H1 (cell line): ENCODE results near the gene CDR2L. TPM values are rescaled to one million over a fixed set of nuclear protein-coding genes. Genes with fewer than 3 reads are reported as not detected.
"Not testable (repeated sequence)": the region's sequence is repeated elsewhere in the genome, so short reads cannot be mapped to it uniquely, and the experiment has no call there.

Experiments used
- CTCF ChIA-PET: fragments of 300-600 bp; sonication (Branson Sonifier 250); formaldehyde crosslinking; loops from one replicate; lab custom pipeline; 2021; ENCODE audit not compliant: partially characterized antibody; lab: Charles Lee
- POLR2A ChIA-PET: fragments of 300-600 bp; sonication (Branson Sonifier 250); formaldehyde crosslinking; loops from one replicate; lab custom pipeline; 2021; ENCODE audit warnings: inconsistent platforms; ENCODE audit not compliant: partially characterized antibody; lab: Charles Lee
- DNase-seq, 2 experiments: peaks; one replicate each; pipeline versions ENCODE4 v3.0.0 to v3.0.0-alpha.2; 2010 to 2022; ENCODE audit warnings: low spot score in 2 of 2, low read depth in 1 of 2, mixed read lengths in 1 of 2
- FAIRE-seq: peaks from 2 replicates; lab custom pipeline; 2011; peaks lifted over from hg19 to GRCh38; lab: Jason Lieb, UNC
- H2AFZ ChIP-seq: 2 replicates; pipeline ENCODE4 v1.8.1; 2012; ENCODE audit warnings: low read length, inconsistent platforms
- H2AK5ac ChIP-seq: 2 replicates; pipeline ENCODE4 v1.6.1; 2013; ENCODE audit warnings: low read depth, low read length
- H2BK120ac ChIP-seq: replicated peaks from 2 replicates; pipeline ENCODE3; 2013; ENCODE audit warnings: low read depth, low read length, inconsistent platforms
- H2BK12ac ChIP-seq: 2 replicates; pipeline ENCODE4 v1.6.1; 2013; ENCODE audit warnings: low read depth, low read length
- H2BK15ac ChIP-seq: 2 replicates; pipeline ENCODE4 v1.6.1; 2013; ENCODE audit warnings: low read length
- H2BK20ac ChIP-seq: 2 replicates; pipeline ENCODE4 v1.6.1; 2013; ENCODE audit warnings: low read length
- H2BK5ac ChIP-seq: 2 replicates; pipeline ENCODE4 v1.6.1; 2013; ENCODE audit warnings: low read depth, low read length
- H3K14ac ChIP-seq: 2 replicates; pipeline ENCODE4 v1.6.1; 2013; ENCODE audit warnings: inconsistent platforms; ENCODE audit not compliant: insufficient read length
- H3K18ac ChIP-seq: 2 replicates; pipeline ENCODE4 v1.6.1; 2013; ENCODE audit warnings: low read length; ENCODE audit errors: extremely low read depth
- H3K23ac ChIP-seq: 2 replicates; pipeline ENCODE4 v1.6.1; 2013; ENCODE audit warnings: inconsistent platforms; ENCODE audit not compliant: insufficient read length
- H3K23me2 ChIP-seq: 2 replicates; pipeline ENCODE4 v1.6.1; 2013; ENCODE audit warnings: low read depth, low read length
- H3K27ac ChIP-seq: 2 replicates; pipeline ENCODE4 v1.6.1; 2011; ENCODE audit warnings: low read depth, low read length, inconsistent platforms
- H3K27me3 ChIP-seq, 4 experiments: replicated peaks in 1 of 4; 1 replicate in 1 of 4; 2 replicates in 3 of 4; pipeline versions ENCODE4 v1.6.1 to v1.8.1; 2011 to 2013; ENCODE audit warnings: low read length in 3 of 4, mild to moderate bottlenecking in 3 of 4, inconsistent platforms in 2 of 4, mixed read lengths in 2 of 4, moderate library complexity in 1 of 4; ENCODE audit not compliant: control insufficient read depth in 3 of 4, insufficient read depth in 3 of 4; ENCODE audit errors: extremely low read depth in 1 of 4
- H3K36me3 ChIP-seq, 4 experiments: 2 replicates each; pipeline versions ENCODE4 v1.6.1 to v1.8.1; 2011 to 2013; ENCODE audit warnings: mild to moderate bottlenecking in 4 of 4, low read length in 3 of 4, moderate library complexity in 2 of 4, control low read depth in 1 of 4, inconsistent platforms in 1 of 4; ENCODE audit not compliant: insufficient read depth in 4 of 4, control insufficient read depth in 2 of 4
- H3K4ac ChIP-seq: replicated peaks from 2 replicates; pipeline ENCODE3; 2013; ENCODE audit warnings: low read length, low read depth, mixed read lengths, inconsistent platforms; ENCODE audit not compliant: insufficient read length
- H3K4me1 ChIP-seq, 4 experiments: replicated peaks in 1 of 4; 1 replicate in 1 of 4; 2 replicates in 3 of 4; pipeline versions ENCODE4 v1.6.1 to v1.8.1; 2011 to 2013; ENCODE audit warnings: low read length in 3 of 4, inconsistent platforms in 2 of 4, mixed read lengths in 1 of 4; ENCODE audit not compliant: insufficient read depth in 4 of 4, control insufficient read depth in 3 of 4
- H3K4me2 ChIP-seq, 2 experiments: 2 replicates each; pipeline versions ENCODE4 v1.6.1 to v1.8.1; 2011 to 2013; ENCODE audit warnings: low read depth in 2 of 2, low read length in 2 of 2, control low read depth in 1 of 2, inconsistent platforms in 1 of 2, mild to moderate bottlenecking in 1 of 2; ENCODE audit not compliant: insufficient read depth in 1 of 2
- H3K4me3 ChIP-seq, 4 experiments: fragments of 200-600, 300-600 bp in 1 of 4; sonication (generic), shearing (Covaris generic), sonication (Bioruptor Twin) in 1 of 4; 2 replicates each; pipeline versions ENCODE4 v1.5.1 to v1.8.1; 2011 to 2016; ENCODE audit warnings: low read length in 4 of 4, low read depth in 3 of 4, control low read depth in 2 of 4, inconsistent platforms in 2 of 4, mild to moderate bottlenecking in 2 of 4, mixed read lengths in 1 of 4, moderate library complexity in 1 of 4; ENCODE audit not compliant: insufficient read depth in 2 of 4; ENCODE audit errors: extremely low read depth in 1 of 4
- H3K56ac ChIP-seq: replicated peaks from 2 replicates; pipeline ENCODE3; 2013; ENCODE audit warnings: low read depth, mild to moderate bottlenecking, mixed read lengths, low read length, inconsistent platforms; ENCODE audit not compliant: insufficient read length
- H3K79me1 ChIP-seq: 2 replicates; pipeline ENCODE4 v1.6.1; 2013; ENCODE audit warnings: low read depth, low read length, control low read depth
- H3K79me2 ChIP-seq, 2 experiments: 2 replicates each; pipeline versions ENCODE4 v1.6.1 to v1.8.1; 2012 to 2013; ENCODE audit warnings: low read length in 2 of 2, mild to moderate bottlenecking in 2 of 2, inconsistent platforms in 1 of 2; ENCODE audit not compliant: insufficient read depth in 2 of 2, control insufficient read depth in 1 of 2
- H3K9ac ChIP-seq, 4 experiments: replicated peaks in 1 of 4; 1 replicate in 1 of 4; 2 replicates in 3 of 4; pipeline versions ENCODE4 v1.6.1 to v1.8.1; 2011 to 2013; ENCODE audit warnings: low read depth in 3 of 4, low read length in 3 of 4, control low read depth in 2 of 4, mild to moderate bottlenecking in 2 of 4, moderate library complexity in 2 of 4, inconsistent platforms in 1 of 4; ENCODE audit errors: extremely low read depth in 1 of 4
- H3K9me3 ChIP-seq, 2 experiments: 2 replicates each; pipeline versions ENCODE4 v1.6.1 to v1.8.1; 2012 to 2013; ENCODE audit warnings: mild to moderate bottlenecking in 2 of 2, moderate library complexity in 2 of 2, control low read depth in 1 of 2, inconsistent platforms in 1 of 2, low read depth in 1 of 2, low read length in 1 of 2, mixed read lengths in 1 of 2; ENCODE audit not compliant: insufficient read depth in 2 of 2
- H4K20me1 ChIP-seq, 2 experiments: replicated peaks in 1 of 2; 2 replicates each; pipeline versions ENCODE3 to v1.8.1; 2011 to 2013; ENCODE audit warnings: inconsistent platforms in 2 of 2, low read length in 2 of 2, mild to moderate bottlenecking in 1 of 2; ENCODE audit not compliant: insufficient read depth in 2 of 2, control insufficient read depth in 1 of 2
- H4K5ac ChIP-seq: 2 replicates; pipeline ENCODE4 v1.6.1; 2013; ENCODE audit warnings: low read length, low read depth, mixed read lengths, inconsistent platforms; ENCODE audit not compliant: insufficient read length
- H4K8ac ChIP-seq: 2 replicates; pipeline ENCODE4 v1.8.0; 2013; ENCODE audit warnings: mild to moderate bottlenecking, moderate library complexity, low read length, inconsistent platforms; ENCODE audit not compliant: insufficient read depth; ENCODE audit errors: extremely low read depth
- H4K91ac ChIP-seq: replicated peaks from 2 replicates; pipeline ENCODE3; 2013; ENCODE audit warnings: low read length, mixed read lengths, inconsistent platforms; ENCODE audit not compliant: insufficient read length
- WGBS, 2 experiments: shearing (Covaris generic) in 1 of 2; methylation state at CpG; one replicate each; pipeline versions ENCODE4 v1.1.6 to v1.1.7; 2013 to 2015; ENCODE audit warnings: low lambda C conversion rate in 2 of 2, mixed read lengths in 2 of 2, inconsistent platforms in 1 of 2, low coverage in 1 of 2, missing lambda C conversion rate in 1 of 2; ENCODE audit not compliant: insufficient replicate concordance in 2 of 2, insufficient coverage in 1 of 2, insufficient read length in 1 of 2; ENCODE audit errors: extremely low coverage in 1 of 2, missing lambda C conversion rate in 1 of 2; 5-methylcytosine and 5-hydroxymethylcytosine counted together
- polyA plus RNA-seq, 7 experiments: library from polyadenylated mRNA; depleted of rRNA in 3 of 7; stranded (reverse) in 5 of 7; unstranded in 2 of 7; fragments of >200 nt in 5 of 7; fragments of 200-250 nt in 2 of 7; gene quantifications; 1 replicate in 5 of 7; 2 replicates in 1 of 7; 4 replicates in 1 of 7; pipeline versions ENCODE4 v1.2.1 to v1.2.3, GENCODE V29; 2011 to 2013; ENCODE audit warnings: missing spikeins in 2 of 7, mixed read lengths in 2 of 7
- total RNA-seq: library from RNA; stranded (reverse); fragmentation: NEBNext Ultra II Directional; extraction: Animal tissue kit (Norgen Biotek cat#: 25700); gene quantifications from 2 replicates; pipeline ENCODE4 v1.2.1, GENCODE V29; 2021

The CDR2L gene
- total and polyA plus RNA-seq, 2 of the 8 experiments (the other 6 are each of a cell fraction or from before 2014, with no cell fraction given), result 20.4 to 38.1 TPM

DNA sequence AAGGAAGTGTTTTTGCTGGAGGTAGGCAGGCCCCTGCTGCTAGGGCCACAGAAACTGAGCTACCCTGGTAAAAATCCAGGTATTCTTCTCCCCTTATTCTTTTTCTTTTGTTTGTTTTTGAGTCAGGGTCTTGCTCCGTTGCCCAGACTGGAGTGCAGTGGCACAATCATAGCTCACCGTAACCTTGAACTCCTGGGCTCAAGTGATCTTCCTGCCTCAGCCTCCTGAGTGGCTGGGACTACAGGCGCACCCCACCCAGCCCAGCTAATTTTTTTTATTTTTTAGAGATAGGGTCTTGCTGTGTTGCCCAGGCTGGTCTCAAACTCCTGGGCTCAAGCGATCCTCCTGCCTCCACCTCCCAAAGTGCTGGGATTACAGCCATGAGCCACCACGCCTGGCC is 17.9 kb upstream of the CDR2L start:
- not testable (repeated sequence) for H2AK5ac ChIP-seq, H3K14ac ChIP-seq, H2BK120ac ChIP-seq, H3K9ac ChIP-seq, H2BK15ac ChIP-seq, H4K20me1 ChIP-seq, H4K5ac ChIP-seq, DNase-seq, H3K56ac ChIP-seq, FAIRE-seq, H2AFZ ChIP-seq, H3K23ac ChIP-seq, H2BK12ac ChIP-seq, H3K4me3 ChIP-seq, H3K36me3 ChIP-seq, H4K91ac ChIP-seq, H3K4me2 ChIP-seq, H3K79me2 ChIP-seq, H3K27ac ChIP-seq, H3K9me3 ChIP-seq, H3K79me1 ChIP-seq, H2BK5ac ChIP-seq, H4K8ac ChIP-seq, H3K4ac ChIP-seq, H3K18ac ChIP-seq, H2BK20ac ChIP-seq
- Histone ChIP-seq H3K4me1 (peaks cover 0 to 15% (median 9%) of the 10 kb centered on the region in 4 experiments; a peak in 6 of 7 replicates), H3K23me2 (peaks cover 13% of the 10 kb centered on the region; the same call in 1 of the 2 replicates), H3K27me3 (peaks cover 15 to 35% (median 32%) of the 10 kb centered on the region in 4 experiments)
- WGBS, 2 experiments, result 84% methylated on average over 5 of the region's 5 CpGs; no CpG with 5 or more reads in 1 of the 2 experiments
- CTCF ChIA-PET, result interaction anchor here (0.7 to 19.8 kb wide), 8 partner anchors 7 to 720 kb away, joined by 3 to 345 read pairs (median 7); partner anchors contain the start of genes MRPL58 and OTOP2
- POLR2A ChIA-PET, result interaction anchor here (0.6 to 6.5 kb wide), 4 partner anchors 10 to 65 kb away, joined by 3 to 48 read pairs (median 4); partner anchors contain the start of gene MRPL58
